Astrocyte of the cerebellum (primary cell): ENCODE results near the gene RIMBP3B.
"Not testable (repeated sequence)": the region's sequence is repeated elsewhere in the genome, so short reads cannot be mapped to it uniquely, and the experiment has no call there.

ENCODE experiments used
- DNase-seq: peaks from one replicate; pipeline ENCODE4 v3.0.0-alpha.2; 2011; ENCODE audit warnings: low read depth
- H3K4me3 ChIP-seq: 2 replicates; pipeline ENCODE4 v1.5.1; 2011; ENCODE audit warnings: mild to moderate bottlenecking, low read depth, low read length, moderate library complexity
- in situ Hi-C: cut with HindIII; loops from 2 replicates; pipeline ENCODE4 v1.10.0; 2017; ENCODE audit warnings: low sequenced_read_pairs

RIMBP3B gene

GRCh38 chr22:21401197-21401969 lies 17.8 kb downstream of the RIMBP3B start:
- DNase-seq, H3K4me3 ChIP-seq, in situ Hi-C loops: not testable (repeated sequence)

GRCh38 chr22:21402763-21403314 lies 19.3 kb downstream of the RIMBP3B start:
- DNase-seq, H3K4me3 ChIP-seq, in situ Hi-C loops: not testable (repeated sequence)

- in situ Hi-C loops, DNase-seq, H3K4me3 ChIP-seq: not testable (repeated sequence)
These were observed 23.6 kb downstream of the RIMBP3B start for GRCh38 chr22:21407139-21407538.

DNA sequence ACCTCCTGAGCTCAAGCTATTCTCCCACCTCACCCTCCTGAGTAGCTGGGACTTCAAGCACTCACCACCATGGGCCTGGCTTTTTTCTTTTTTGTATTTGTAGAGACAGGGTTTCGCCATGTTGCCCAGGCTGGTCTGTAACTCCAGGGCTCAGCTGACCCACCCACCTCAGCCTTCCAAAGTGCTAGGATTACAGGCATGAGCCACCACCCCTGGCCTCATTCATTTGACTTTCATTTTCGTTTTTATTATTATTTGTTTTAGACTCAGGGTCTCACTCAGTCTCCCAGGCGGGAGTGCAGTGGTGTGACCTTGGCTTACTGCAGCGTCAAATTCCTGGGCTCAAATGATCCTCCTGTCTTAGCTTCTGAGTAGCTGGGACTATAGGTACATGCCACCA lies 24.2 kb downstream of the RIMBP3B start:
- in situ Hi-C loops, H3K4me3 ChIP-seq, DNase-seq: not testable (repeated sequence)

GRCh38 chr22:21416375-21416774 lies 32.8 kb downstream of the RIMBP3B start:
- H3K4me3 ChIP-seq, in situ Hi-C loops, DNase-seq: not testable (repeated sequence)

DNA sequence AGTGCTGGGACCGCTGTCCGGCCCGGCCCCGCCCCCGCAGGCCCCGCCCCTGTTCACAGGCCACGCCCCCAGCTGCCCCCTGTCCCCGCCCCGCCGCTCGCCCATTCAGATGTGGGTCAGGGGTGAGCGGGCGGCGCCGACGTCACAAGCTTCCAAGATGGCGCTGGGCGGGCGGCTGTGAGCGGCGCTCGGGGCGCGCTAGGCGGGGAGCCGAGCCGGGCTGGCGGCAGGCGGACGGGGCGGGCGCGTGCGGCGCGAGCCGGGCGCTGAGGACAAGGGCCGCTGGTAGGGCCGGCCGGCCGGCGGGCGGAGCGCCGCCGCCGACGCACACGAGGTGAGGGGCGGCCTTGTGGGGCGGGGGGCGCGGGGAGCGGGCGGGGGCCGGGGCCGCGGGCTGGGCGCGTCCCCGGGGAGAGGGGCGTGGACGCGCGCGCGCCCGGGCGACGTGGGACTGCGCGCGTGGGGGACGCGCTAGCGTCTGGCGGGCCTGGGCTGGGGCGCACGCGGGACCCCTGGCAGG lies 33.7 kb downstream of the RIMBP3B start, which contains the start of gene HIC2:
TSS of gene HIC2 (plus strand) at position 145 of the 520 bp plus-strand sequence. CDS start 25,461 bp downstream, outside the sequence.
- H3K4me3 ChIP-seq = peak within 1 kb of the TSS; percentile 24
- in situ Hi-C loops, DNase-seq: not testable (repeated sequence)

DNA sequence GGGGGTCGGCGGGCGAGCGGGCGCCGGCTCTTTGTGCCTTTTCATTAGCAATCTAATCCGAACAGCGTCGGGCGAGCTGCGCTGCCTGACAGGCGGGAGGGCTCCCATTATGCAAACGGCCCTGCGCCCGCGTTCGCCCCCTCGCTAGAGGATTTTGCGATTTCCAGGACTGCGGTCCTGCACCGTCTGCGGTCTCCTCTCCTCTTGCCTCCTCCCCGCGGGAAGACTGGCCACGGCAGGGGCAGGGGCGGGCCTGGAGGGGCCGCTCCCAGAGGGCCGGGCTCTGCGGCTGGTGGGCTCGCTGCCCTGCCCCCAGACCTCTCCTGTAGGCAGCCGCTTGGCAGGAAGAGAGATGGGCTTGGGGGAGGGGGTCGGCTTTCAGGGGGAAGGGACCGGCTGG lies 34.3 kb downstream of the RIMBP3B start:
- peak overlapping the region; percentile 24 for H3K4me3 ChIP-seq
- DNase-seq, in situ Hi-C loops: not testable (repeated sequence)

- in situ Hi-C loops = not testable (repeated sequence)
These were observed 35.6 kb downstream of the RIMBP3B start for GRCh38 chr22:21418974-21419638.

DNA sequence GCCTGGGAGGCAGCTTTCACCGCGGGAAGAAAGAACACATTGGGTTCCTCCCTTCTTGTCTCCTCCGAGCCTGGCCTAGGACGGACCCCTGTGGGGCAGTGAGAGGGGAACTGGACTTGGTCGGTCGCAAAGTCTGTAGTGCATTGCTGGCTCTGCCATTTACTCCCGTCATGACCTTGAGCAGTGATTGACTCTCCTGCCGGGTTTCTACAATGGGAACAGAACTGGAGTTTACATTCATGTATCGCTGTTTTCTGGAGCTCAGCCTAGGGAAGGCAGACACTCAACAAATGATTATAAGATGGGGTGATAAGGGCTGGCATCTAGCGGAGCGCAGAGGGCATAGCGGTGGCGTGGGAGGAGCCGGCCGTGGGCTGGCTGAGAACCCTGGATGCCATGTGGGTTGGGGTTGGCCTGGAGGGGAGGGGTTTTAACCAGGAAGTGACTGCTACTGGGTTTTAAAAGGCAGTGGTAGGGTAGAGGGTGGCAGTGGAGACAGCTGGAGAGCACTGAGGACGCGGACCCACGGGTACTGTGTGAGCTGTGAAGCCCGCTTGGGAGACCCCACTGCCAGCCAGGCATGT lies 36.7 kb downstream of the RIMBP3B start:
- DNase-seq, in situ Hi-C loops, H3K4me3 ChIP-seq: not testable (repeated sequence)

More at GRCh38 chr22:21418974-21419638, 35.6 kb downstream of the RIMBP3B start:
- H3K4me3 ChIP-seq, DNase-seq: not testable (repeated sequence)

GRCh38 chr22:21424084-21424709 lies 40.6 kb downstream of the RIMBP3B start:
- in situ Hi-C loops, DNase-seq, H3K4me3 ChIP-seq: not testable (repeated sequence)

DNA sequence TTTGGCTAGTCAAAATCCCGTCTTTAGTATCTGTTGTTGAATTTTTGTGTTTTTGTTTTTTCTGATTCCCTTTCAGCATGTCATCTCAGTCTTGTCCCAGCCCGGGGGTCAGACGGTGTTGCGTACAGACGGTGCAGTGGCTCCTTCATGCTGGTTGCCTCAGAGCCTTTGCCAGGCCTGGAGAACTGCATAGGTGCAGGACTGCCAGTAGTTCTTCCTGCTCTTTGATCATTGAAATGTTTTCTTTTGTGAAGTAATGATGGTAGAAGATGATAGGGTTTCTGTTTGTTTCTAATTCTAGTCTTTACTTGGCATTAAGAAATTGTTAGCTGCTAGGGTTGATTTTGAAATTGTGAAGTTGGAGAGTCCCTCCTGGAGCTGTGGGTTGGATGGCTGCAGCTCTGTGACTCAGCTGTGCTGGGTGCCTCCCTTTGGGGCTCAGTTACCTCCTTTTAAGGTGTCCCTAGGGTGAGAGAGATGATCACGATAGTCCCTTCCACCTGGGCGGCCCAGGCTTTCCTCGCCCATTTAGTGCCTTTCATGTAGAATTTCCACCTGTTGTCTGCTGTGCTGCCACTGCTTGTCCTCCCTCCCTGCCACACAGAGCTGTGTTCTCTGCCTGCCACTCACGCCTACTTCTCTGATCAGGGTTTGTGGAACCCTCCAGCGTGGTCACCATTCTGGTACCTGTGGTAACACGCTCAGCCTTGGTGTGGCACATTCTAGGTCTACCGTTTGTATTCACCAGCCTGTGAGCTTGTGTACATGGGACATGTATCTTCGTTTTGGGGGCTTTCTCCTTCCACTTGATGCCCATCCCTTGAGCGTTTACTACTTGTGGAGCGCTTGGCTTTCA lies 51.1 kb downstream of the RIMBP3B start:
- H3K4me3 ChIP-seq, DNase-seq, in situ Hi-C loops: not testable (repeated sequence)

DNA sequence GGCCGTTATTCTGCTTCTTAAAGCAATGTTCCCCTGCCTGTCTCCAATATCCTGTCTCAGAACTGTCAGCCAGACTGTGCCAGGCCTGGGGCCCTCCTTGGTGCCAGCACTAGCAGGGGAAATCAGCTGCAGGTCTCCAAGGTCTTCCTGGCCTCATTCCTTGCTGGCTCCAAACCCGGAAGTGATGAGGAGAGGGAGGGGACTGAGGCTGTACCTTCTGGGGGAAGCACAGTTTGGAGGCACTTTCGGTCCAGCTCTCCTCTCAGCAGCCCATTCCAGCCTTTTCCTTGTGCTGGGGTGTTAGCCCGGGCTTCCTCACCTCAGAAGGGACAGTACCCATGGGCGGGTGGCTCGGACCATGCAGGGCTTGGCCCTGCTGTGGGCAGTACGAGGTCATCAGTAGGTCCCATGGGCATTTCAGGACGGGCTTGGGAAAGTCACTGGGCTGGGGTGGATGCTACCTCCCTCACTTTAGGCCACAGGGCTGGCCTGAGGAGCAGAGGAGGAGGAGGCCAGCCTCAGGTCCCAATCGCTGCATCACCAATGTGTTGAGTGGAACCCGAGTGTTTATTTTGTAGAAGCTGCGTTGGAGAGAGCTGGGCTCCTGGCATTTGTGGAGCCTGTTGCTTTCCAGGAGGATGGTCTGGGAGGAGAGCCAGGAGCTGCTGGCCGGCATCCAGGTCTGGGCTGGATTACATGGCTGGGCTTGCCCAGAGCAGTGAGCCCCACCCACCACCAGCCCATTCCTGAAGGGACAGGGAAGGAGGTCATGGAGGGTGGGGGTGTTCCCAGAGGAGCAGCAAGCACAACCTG lies 52.7 kb downstream of the RIMBP3B start:
- H3K4me3 ChIP-seq, DNase-seq, in situ Hi-C loops: not testable (repeated sequence)

- H3K4me3 ChIP-seq, in situ Hi-C loops, DNase-seq: not testable (repeated sequence)
These were observed 54.5 kb downstream of the RIMBP3B start for GRCh38 chr22:21438013-21438412.
